HG03520 (cell line): Measurements from ENCODE around the gene PGAP1.
"Not testable (repeated sequence)": the region's sequence is repeated elsewhere in the genome, so short reads cannot be mapped to it uniquely, and the experiment has no call there.

Source experiments
- ATAC-seq: cut with Tn5 transposase; IDR thresholded peaks from one replicate; pipeline ENCODE4 v1.9.1; 2021; ENCODE audit warnings: mild to moderate bottlenecking, moderate library complexity; ENCODE audit not compliant: unreplicated experiment

Gene PGAP1

DNA sequence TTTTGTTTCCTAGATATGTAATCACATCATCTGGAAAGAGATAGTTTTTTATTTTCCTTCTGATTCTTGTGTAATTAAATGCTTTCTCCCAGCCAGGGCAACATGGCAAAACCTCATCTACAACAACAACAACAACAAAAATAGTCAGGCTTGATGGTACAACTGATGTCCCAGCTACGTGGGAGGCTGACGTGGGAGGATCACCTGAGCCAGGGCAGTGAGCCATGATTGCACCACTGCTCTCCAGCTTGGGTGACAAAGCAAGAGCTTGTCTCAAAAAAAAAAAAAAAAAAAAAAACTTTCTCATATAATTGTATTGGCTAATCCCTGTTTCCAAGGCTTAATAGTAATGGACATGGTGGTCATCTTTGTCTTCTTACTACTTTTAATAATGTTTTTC is 26.4 kb upstream of the PGAP1 start:
- ATAC-seq = no peak

DNA sequence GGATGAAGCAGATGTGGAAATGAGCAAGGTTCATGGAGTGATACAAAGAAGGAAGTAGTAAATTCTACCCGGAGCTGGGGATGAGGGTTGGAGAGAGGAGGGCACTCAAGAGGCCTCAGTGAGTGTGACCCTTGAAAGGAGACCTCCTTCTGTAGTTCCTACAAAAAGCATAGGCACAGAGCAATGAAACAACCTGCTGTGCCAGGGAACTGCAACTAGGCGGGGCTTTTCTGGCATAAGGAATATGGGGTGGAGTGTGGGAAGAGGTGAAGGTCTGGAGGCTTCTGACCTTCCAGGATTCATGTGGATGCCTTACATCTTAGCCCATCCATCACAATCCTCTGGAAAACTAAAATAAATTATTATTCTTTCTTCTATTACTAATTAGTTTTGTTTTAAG is 25.5 kb upstream of the PGAP1 start:
- no peak for ATAC-seq

DNA sequence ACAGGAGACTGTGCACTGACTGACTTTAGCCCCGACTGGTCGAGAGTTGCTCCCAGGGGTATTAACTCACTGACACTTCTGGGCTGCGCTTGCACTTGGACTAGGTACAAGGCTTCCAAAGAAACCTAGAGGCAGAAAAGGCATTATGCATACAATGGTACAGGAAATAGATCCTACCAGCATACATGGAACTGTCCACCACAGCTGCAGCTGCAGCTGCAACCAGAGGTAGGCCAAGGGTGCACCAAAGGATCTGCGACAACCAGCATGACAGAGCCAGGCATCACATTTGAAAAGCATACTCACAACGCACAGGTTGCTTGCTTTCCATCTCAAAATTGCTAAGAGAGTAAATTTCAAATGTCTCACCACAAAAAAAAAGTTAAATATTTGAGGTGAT is 22.6 kb upstream of the PGAP1 start:
- ATAC-seq = no peak

DNA sequence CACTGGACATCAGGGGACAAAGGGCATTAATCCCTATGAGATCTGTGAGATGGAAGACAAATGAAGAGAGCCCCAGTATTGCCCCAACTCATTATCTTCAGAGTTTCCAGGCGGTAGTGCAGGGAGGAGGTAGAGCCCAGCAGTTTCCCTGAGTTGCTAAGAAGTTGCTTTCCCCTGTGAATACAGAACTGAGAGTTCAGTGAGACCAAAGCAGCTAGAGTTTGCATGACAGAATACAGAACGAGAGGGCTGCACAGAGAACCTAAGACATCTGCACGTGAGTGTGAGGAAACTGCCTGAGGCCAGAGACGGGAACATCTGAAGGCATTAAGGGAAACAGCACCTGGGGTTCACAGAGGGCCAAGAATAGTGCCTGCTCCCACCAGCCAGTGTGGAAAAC is 18.1 kb upstream of the PGAP1 start:
- peak; percentile 92 for ATAC-seq

DNA sequence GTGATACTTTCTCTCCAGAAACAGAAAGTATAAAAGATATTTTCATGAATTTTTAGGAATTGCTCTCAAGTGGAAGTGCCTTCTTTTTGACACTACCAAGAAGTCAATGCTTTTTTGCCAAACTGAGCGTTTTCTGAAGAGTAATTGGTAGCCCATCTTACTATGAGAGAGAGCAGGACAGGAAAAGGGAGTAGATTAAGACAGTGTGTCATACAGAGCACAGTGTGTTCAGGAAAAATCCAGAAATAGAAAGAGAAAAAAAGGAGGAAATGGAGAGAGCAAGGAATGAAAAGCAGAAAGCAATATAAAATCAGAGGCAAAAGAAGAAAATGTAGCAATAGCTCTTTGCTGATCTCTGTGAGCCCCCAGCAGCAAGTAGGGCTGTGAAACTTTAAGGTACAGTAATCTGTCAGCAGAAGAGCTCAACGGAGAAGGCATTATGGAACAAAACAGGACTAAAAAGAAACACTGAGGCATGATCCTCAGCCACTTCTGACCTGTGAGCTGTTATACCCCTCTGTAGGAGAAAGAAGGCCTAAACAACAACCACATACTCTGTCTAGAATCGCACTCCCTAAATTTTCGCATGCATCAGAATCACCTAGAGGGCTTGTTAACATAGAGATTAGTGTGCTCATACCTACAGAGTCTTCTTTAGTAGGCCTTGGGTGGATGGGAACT is 15.0 kb upstream of the PGAP1 start:
- ATAC-seq = no peak

DNA sequence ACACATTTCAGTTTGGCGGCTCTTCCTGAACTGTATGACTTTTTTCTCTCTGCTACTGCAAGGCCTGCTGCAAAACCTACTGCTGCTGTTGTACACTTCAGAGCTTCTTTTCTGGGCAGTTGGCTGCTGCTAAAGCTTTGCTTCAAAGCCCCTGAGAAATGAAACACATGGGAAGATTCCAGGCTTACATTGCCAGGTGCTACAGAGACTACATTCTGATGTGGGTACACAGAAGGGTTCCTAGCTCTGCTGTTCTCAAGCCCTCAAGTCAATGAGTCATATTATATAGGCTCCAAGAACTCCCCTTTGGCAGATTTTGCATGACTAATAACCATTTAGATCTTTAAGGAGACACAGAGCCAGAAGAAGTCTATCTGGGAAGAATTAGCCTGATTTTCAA is 12.9 kb upstream of the PGAP1 start:
- no peak for ATAC-seq

DNA sequence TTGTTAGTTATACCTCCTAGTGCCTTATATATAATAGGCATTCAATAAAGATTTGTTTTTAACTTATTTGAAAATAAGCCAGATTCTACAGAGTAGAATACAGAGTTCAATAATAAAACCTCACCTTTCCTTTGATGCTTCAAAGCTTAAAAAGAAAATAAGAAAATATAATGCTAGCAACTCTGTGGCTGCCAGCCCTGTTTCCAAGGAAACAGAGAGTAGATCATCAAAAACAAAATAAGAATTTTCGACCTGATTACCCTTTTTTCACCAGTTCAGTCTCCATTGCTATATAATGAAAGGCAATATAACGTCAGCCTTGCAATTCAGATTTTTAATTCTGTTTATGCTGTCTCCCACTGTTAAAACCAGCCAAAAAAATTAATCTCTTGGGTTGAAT is 8.9 kb upstream of the PGAP1 start:
- no peak for ATAC-seq

DNA sequence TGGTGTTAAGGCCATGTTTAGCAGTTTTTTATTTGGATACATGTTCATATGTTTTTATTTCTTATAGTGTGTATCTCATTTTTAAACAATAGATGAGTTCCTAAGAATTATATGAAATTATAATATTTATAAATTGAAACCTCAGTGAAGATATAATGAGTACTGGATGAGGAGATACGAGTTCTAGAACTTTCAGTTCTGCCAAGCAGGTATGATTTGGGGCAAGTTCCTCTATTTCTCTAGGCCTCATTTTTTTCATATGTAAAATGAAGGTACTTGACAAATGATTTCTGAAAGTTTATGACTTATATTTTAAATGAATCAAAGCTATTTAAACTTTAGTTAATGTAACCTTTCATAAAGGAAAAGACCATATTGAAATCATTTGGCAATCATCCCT is 8.2 kb upstream of the PGAP1 start:
- no peak for ATAC-seq

DNA sequence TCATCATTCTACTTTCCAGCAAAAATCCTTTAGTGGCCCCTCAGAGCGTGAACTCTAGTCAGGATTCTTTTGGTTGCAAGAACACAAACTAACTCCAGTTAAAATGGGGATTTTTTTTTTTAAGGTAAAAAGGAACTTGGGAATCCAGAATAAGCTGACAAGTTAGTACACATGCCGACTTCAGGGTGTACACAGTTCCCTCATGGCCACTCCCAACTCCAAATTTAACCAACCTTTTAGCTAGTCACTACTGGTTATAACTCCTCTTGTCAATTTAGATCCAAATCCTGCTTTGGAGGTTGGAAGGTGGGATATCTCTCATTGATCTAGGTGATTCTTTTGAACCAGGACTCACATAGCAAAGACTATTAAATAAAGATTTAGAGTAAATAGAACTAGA is 5.0 kb upstream of the PGAP1 start:
- no peak for ATAC-seq

DNA sequence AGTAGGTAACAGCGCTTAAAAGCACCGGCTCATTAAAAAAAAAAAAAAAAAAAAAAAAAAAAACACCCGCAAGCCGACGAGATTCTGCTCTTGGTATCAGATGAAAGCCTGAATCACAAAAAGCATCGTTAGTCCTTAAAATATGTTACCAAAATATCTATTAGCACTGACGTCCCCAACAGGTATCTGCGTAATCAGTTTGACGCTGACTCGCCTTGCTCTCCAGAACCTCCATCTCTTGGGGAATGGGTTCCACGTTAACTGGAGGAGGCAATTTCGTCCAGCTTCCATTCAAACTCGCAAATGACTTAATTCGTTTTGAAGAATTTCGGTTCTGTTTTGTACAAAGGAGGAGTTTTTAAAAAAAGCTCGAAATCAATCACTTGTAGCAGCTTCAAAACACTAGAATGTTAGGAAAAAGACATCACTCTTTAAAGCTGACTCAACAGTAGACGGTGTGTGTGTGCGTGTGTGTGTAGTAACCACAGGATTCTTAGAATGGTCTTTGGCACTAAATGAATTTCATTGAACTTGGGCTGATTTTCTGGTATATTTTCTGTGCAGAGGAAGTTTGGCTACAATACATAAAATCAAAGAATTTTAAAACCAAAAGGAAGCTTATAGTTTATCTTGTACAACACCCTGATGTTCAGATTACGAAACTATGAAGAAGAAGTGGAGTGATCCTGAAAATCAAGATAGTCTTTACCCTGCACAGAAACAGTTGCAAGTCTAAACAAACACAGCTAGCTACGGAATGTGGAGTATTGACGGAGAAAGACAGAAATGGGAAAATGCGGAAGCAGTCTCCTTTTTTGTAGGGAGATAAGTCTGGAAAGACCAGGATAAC is 1.1 kb upstream of the PGAP1 start:
- no peak for ATAC-seq

DNA sequence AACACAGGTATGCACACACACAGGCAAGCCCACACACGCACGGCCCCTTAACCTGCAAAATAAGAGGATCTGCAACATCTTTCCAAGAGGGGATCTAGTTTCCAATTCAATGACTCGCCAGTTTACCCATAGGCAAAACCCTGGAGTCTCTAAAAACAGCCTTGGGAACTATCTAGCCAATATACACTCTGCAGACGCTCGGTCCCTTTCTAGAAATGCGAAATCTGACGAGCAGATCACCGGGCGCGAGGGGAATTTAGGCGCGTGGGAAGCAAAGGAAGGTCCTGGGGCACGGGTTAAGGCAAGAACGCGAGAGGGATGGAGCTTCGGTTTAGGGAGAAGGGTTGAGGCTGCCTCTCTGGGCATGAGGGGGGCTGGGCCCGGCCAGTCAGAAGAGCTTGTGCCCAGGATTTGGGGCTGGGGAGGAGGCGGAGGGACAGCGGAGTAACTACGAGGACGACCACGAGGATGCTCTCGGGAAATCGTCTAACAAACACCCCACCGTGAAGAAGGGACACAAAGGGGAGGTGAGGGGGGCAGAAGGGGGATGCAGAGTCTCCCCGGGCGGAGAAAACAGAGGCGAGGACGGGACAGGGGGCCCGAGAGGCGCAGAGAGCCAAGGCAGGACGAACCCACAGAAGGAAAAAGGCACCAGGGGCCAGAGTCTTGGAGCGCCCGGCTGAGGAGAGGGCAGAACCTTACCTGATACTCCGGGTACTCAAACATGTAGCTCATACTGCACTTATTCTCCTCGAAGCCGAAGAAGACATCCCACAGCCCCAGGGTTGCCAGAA is 542 bp downstream of the PGAP1 start:
- peak; percentile 26 for ATAC-seq

DNA sequence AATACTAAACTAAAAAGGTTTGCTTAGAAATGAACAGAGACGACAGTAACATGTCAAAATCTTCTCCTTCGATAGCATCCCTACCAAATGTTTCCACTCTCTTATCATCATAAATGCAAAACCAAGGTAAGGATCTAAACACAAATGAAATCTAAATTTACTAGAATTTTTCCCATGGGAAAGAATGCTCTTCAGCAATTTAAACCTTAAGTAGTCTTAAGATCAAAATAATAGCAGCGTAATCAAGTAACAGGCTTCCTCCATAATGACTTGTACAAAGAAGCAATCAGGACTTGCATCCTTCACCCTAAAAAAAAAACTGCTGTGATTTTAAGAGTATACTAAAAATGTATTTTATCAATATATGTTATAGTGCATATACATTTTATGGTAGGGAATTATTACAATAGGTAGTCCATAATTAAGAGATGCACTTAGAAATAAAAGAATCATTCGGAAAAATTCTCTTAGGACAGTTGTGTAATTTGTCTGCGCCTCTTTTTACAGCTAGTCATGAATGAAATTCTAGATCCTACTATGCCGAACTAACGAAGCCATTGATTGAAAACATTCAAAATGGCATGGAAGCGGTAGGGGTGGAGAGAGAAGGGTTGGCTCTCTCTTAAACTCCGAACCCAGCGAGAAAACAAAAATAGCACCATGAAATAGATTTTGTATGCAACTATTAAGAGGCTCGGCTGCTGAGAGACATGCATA is 1.3 kb downstream of the PGAP1 start:
- ATAC-seq = no peak

DNA sequence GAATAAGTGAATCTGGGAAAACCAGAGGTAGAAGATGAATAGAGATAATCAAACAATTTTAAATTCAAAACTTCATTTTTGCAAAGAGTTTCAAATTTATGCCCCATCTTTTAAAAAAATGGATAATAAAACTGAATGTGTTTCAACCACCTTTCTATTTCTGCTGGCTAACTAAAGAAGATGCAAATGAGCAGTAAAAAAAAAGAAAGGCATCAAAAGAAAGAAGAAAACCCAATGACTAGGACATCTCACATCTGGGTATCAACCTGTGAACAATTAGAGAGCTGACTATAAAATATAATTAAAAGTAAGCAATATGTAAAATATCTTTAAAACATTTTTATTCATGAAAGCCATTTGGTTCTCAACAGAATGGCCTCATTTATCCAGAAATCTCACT is 2.5 kb downstream of the PGAP1 start:
- no peak for ATAC-seq

DNA sequence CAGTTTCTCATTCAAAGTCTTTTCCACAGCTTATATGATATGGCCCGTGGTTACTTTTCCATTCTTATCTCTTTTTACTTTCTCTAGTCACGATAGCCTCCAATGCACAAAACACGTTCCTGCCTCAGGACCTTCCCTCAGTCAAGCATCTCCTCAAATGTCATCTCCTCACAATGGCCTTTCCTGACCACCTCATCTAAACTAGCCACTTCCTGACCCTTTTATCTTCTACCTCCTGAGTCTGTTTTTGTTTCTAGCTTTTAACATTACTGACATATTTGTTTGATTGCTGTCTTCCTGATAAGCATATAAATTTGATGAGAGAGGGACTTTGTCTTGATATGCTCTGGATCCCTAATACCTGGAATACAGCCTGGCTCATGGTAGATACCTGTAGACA is 7.6 kb downstream of the PGAP1 start:
- no peak for ATAC-seq

DNA sequence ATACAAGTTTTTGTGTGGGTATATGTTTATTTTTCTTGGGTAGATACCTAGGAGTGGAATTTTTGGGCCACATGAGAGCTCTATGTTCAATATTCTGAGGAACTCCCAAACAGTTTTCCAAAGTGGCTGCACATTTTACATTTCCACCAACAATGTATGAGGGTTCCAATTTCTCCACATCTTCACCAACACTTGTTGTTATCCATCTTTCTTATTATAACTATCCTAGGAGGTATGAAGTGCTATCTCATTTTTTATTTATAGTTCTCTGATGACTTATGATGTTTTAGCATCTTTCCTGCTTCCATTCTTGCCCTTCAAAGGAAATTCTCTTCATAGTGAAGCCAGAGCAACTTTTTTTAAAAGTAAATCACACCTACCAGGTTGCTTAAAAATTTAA is 8.7 kb downstream of the PGAP1 start:
- ATAC-seq = no peak

DNA sequence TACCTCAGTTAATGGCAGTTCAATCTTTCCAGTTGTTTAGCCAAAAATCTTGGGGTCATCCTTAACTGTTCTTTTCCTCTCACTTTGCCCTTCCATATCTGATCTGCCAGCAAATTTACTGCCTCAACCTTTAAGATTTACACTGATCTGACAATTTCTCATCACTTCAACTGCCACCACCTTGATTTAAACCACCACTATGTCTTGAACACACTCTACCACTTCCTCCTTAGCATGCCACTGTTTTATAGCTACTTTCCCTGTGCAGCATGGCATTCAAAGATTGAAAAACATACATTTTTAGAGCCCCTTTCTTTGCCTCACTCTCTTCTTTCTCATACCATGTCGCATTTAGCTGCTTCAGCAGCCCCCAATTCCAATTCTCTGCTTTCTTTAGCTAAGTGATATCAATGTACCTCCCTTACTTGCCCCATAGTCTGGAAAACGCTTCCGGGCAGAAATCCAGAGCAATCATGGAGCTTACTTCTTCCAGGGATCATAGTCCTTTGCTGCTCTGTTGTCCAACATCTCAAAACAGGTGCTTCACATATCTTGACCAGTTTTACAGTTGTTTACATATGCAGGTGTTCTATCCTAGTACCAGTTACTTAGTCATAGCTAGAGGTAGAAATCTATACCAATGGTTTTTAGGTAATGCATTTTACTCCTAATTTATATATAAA is 10.9 kb downstream of the PGAP1 start:
- ATAC-seq = peak; percentile 29

- peak; percentile 59 for ATAC-seq
These were observed 11.5 kb downstream of the PGAP1 start for GRCh38 chr2:196914867-196915460.

GRCh38 chr2:196913691-196914090 is 12.8 kb downstream of the PGAP1 start:
- ATAC-seq = no peak

- ATAC-seq = not testable (repeated sequence)
These were observed 21.1 kb downstream of the PGAP1 start for GRCh38 chr2:196905365-196905764.

DNA sequence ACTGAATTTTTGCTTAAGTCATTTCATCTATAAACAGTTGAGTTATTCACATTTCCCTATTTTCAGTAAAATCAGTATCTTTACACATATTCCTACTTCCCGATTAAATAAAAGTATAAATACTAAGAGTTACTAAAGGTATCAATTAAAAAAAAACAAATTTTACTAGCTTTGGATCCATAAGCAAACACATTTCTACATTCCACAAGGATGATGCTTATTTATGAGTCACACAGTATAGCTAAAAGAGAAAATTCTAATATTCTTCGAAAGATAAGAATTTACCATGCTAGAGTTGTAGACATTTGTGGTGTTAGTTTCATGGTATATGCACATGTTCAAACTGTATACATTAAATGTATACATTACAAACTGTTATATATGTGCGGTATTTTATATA is 23.7 kb downstream of the PGAP1 start:
- no peak for ATAC-seq
